ENCODE data around the gene ANKHD1. TPM values are rescaled to one million over a fixed set of nuclear protein-coding genes. Genes with fewer than 3 reads are reported as not detected.
"Not testable (repeated sequence)": the region's sequence is repeated elsewhere in the genome, so short reads cannot be mapped to it uniquely, and the experiment has no call there.

ANKHD1 gene
- total RNA-seq, 2 donors from 2014 or later = 118 to 140 TPM

- DNase-seq (no peak), ATAC-seq (no peak)
- intact Hi-C loops (cut with DNase I, micrococcal nuclease) = no loop called here
Measured at GRCh38 chr5:140413230-140413629, 11.6 kb downstream of the ANKHD1 start.

- no peak for DNase-seq
- ATAC-seq = no peak
- intact Hi-C loops (cut with DNase I, micrococcal nuclease) = no loop called here
Measured at GRCh38 chr5:140417235-140417634, 15.6 kb downstream of the ANKHD1 start.

- intact Hi-C loops (cut with DNase I, micrococcal nuclease) = no loop called here
- ATAC-seq (no peak), DNase-seq (no peak)
Measured at GRCh38 chr5:140418862-140419520, 17.4 kb downstream of the ANKHD1 start.

DNA sequence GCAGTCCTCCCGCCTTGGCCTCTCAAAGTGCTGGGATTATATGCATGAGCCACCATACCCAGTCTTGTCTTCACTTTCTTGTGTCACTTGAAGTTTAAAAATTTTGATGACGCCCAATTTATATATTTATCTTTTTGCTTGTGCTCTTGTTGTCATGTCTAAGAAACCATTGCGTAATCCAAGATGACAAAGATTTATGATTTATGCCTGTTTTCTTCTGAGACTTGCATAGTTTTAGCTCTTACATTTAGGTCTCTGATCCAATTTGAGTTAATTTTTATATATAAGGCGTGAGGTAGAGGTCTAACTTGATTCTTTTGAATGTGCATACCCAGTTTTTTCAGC is 18.6 kb downstream of the ANKHD1 start:
- ATAC-seq = no peak
- intact Hi-C loops (cut with DNase I, micrococcal nuclease) = no loop called here
- DNase-seq = no peak

GRCh38 chr5:140420665-140421361 is 19.2 kb downstream of the ANKHD1 start:
- DNase-seq (no peak), ATAC-seq (no peak)
- intact Hi-C loops (cut with DNase I, micrococcal nuclease) = no loop called here

DNA sequence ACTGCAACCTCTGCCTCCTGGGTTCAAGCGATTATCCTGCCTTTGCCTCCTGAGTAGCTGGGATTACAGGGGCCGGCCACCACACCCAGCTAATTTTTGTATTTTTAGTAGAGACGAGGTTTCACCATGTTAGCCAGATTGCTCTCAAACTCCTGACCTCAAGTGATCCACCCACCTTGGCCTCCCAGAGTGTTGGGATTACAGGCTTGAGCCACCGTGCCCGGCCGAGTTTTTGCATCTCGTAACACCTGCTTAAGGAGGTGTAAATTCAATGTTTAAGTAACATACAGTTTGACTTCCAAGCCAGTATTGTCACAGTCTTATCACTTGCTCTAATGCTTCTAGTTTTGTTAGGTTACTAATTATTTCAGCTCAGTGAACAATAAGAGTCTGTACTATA is 19.7 kb downstream of the ANKHD1 start:
- intact Hi-C loops (cut with DNase I, micrococcal nuclease); ATAC-seq; DNase-seq: not testable (repeated sequence)

GRCh38 chr5:140423609-140424008 is 22.0 kb downstream of the ANKHD1 start:
- intact Hi-C loops (cut with DNase I, micrococcal nuclease) = no loop called here
- DNase-seq = no peak
- no peak for ATAC-seq

DNA sequence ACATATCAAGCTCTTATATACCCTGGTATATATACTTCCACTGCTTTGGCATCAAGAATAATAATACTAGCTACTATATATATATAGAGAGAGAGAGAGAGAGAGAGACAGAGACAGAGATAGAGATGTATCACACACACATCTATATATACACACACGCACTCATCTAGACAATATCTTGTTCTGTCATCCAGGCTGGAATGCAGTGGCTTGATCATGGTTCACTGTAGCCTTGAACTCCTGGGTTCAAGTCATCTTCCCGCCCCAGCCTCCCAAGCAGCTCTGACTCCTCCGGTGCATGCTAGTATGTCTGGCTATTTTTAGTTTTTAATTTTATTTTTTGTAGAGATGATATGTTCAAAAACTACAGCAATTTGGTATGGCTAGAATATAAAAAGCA is 22.5 kb downstream of the ANKHD1 start:
- intact Hi-C loops (cut with DNase I, micrococcal nuclease) = no loop called here
- DNase-seq (no peak), ATAC-seq (no peak)

- DNase-seq; intact Hi-C loops (cut with DNase I, micrococcal nuclease); ATAC-seq: not testable (repeated sequence)
Measured at GRCh38 chr5:140427726-140428125, 26.1 kb downstream of the ANKHD1 start.

GRCh38 chr5:140429724-140430123 is 28.1 kb downstream of the ANKHD1 start:
- DNase-seq (no peak), ATAC-seq (no peak)
- intact Hi-C loops (cut with DNase I, micrococcal nuclease) = no loop called here

- intact Hi-C loops (cut with DNase I, micrococcal nuclease) = no loop called here
- no peak for DNase-seq
- no peak for ATAC-seq
Measured at GRCh38 chr5:140432212-140432611, 30.6 kb downstream of the ANKHD1 start.

DNA sequence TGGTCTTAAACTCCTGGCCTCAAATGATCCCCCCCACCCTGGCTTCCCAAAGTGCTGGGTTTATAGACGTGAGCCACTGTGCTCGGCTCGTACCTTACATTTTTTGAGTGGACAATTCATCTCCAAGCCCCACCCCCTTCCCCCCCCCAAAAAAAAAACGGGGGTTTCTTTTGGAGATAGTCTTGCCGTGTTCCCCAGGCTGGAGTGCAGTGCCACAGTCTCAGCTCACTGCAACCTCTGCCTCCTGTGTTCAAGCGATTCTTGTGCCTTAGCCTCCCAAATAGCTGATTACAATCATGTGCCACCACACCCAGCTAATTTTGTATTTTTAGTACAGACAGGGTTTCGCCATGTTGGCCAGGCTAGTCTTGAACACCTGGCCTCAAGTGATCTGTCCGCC is 31.3 kb downstream of the ANKHD1 start:
- ATAC-seq (no peak), DNase-seq (no peak)
- intact Hi-C loops (cut with DNase I, micrococcal nuclease) = no loop called here

DNA sequence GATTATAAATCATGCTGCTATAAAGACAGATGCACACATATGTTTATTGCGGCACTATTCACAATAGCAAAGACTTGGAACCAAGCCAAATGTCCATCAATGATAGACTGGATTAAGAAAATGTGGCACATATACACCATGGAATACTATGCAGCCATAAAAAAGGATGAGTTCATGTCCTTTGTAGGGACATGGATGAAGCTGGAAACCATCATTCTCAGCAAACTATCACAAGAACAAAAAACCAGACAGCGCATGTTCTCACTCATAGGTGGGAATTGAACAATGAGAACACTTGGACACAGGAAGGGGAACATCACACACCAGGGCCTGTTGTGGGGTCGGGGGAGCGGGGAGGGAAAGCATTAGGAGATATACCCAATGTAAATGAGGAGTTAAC is 55.7 kb downstream of the ANKHD1 start:
- DNase-seq; ATAC-seq; intact Hi-C loops (cut with DNase I, micrococcal nuclease): not testable (repeated sequence)

DNA sequence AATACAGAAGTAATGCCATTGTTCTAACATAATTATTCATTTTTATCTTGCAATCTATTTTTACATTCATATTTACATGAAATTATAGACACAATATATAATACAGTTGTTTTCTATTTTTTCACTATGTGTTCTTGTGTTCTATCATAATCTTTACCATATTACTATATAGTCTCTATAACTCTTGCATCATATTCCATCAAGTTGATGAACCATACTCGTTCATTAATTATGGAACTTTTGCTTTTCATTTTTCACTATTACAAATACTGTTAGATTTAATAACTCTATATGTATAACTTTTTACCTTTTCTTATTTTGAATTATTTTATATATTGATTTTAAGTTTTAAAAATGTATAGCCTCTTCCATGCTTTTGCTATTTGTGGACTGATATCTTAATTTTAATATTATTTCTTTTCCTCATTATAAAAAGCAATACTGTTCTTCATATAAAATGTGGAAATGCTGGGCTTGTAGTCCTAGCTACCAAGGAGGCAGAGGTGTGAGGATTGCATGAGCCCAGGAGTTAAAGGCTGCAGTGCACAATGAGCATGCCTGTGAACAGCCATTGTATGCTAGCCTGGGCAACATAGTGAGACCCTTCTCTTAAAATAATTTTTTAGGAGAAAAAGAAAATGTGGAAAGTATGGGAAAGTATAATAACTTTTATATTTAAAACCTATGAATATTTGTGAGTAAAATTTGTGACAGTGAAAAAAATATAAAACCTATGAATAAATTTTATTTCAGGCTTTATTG is 65.5 kb downstream of the ANKHD1 start:
- intact Hi-C loops (cut with DNase I, micrococcal nuclease) = no loop called here
- ATAC-seq = no peak
- no peak for DNase-seq

GRCh38 chr5:140468188-140468587 is 66.6 kb downstream of the ANKHD1 start:
- ATAC-seq (no peak), DNase-seq (no peak)
- intact Hi-C loops (cut with DNase I, micrococcal nuclease) = no loop called here

DNA sequence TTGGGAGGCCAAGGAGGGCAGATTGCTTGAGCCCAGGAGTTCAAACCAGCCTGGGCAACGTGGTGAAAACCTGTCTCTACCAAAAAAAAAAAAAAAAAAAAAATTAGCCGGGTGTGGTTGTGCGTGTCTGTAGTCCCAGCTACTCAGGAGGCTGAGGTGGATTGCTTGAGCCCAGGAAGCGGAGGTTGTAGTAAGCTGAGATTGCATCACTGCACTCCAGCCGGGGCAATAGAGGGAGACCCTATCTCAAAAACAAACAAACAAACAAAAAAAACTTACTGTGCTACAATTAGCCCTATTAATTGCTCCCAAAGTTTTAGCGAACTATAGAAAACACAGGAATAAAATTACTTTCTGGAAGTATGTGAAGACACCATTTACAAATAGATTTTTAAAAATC is 67.6 kb downstream of the ANKHD1 start:
- no peak for DNase-seq
- no peak for ATAC-seq
- intact Hi-C loops (cut with DNase I, micrococcal nuclease) = no loop called here

DNA sequence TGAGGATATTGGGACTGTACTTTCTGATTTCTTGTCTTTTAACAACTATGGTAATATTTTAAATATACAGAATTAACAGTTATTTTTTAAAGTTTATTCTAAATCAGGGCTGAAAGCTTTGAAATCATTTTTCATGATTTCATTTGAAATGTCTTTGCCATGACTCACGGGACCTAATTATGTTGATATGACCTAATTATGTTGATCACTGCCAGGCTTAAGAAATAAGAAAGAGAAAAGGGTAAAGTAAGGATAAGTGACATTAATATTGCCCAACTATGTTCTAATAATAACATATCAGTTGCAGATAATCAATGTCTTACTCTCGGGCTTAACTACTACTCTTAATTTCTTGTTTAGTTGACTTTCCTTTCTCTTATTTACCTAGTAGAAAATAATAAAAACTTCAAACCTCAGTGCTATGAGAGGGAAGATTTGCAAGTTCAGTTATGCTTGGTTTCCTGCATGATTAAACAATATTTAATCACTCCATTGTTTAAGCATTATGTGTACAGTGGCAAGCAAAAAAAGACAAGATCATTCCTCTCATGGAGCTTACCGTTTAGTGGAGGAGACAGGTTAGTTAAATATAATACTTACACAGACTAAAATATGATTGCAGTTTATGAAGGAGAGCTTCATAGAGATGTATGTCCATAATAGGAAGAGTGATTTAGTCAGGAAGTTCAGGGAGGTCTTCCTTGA is 78.8 kb downstream of the ANKHD1 start:
- intact Hi-C loops (cut with DNase I, micrococcal nuclease) = no loop called here
- DNase-seq = no peak
- no peak for ATAC-seq

- ATAC-seq (no peak), DNase-seq (no peak)
- intact Hi-C loops (cut with DNase I, micrococcal nuclease) = no loop called here
Measured at GRCh38 chr5:140481758-140482157, 80.1 kb downstream of the ANKHD1 start.

- intact Hi-C loops (cut with DNase I, micrococcal nuclease) = no loop called here
- no peak for DNase-seq
- no peak for ATAC-seq
Measured at GRCh38 chr5:140483055-140483454, 81.4 kb downstream of the ANKHD1 start.

All from left colon (tissue), 2 donors.